Hepatocyte (in vitro differentiated cells): ENCODE results near the gene ETV6. TPM values are rescaled to one million over a fixed set of nuclear protein-coding genes. Genes with fewer than 3 reads are reported as not detected.

ENCODE experiments used
- DNase-seq: peaks from one replicate; pipeline ENCODE4 v3.0.0-alpha.2; 2016; ENCODE audit warnings: low spot score
- H2AFZ ChIP-seq: fragments of 200-600 bp; sonication (generic); 2 replicates; pipeline ENCODE4 v1.6.0; 2016; ENCODE audit warnings: antibody characterized with exemption, mild to moderate bottlenecking
- H3K27ac ChIP-seq: fragments of 200-600 bp; sonication (generic); 2 replicates; pipeline ENCODE4 v1.5.1; 2016; ENCODE audit warnings: mild to moderate bottlenecking
- H3K27me3 ChIP-seq: fragments of 200-600 bp; sonication (generic); 2 replicates; pipeline ENCODE4 v1.6.1; 2016
- H3K36me3 ChIP-seq: fragments of 200-600 bp; sonication (generic); replicated peaks from 2 replicates; pipeline ENCODE4 v1.5.1; 2016; ENCODE audit warnings: low read depth; ENCODE audit not compliant: insufficient read depth
- H3K4me1 ChIP-seq: fragments of 200-600 bp; sonication (generic); 2 replicates; pipeline ENCODE4 v1.5.1; 2016; ENCODE audit warnings: mild to moderate bottlenecking, moderate library complexity; ENCODE audit not compliant: insufficient read depth
- H3K4me2 ChIP-seq: fragments of 200-600 bp; sonication (generic); 2 replicates; pipeline ENCODE4 v1.6.0; 2016
- H3K4me3 ChIP-seq: fragments of 200-600 bp; sonication (generic); 2 replicates; pipeline ENCODE4 v1.5.1; 2016; ENCODE audit warnings: mild to moderate bottlenecking
- H3K79me2 ChIP-seq: fragments of 200-600 bp; sonication (generic); 2 replicates; pipeline ENCODE4 v1.6.0; 2017; ENCODE audit warnings: mild to moderate bottlenecking
- H3K9me2 ChIP-seq: fragments of 200-600 bp; sonication (generic); replicated peaks from 2 replicates; pipeline ENCODE4 v1.6.0; 2017; ENCODE audit warnings: mild to moderate bottlenecking; ENCODE audit not compliant: insufficient read depth
- H3K9me3 ChIP-seq: fragments of 200-600 bp; sonication (generic); 2 replicates; pipeline ENCODE4 v1.5.1; 2016; ENCODE audit warnings: low read depth, mild to moderate bottlenecking
- H4K20me1 ChIP-seq: fragments of 200-600 bp; sonication (generic); 2 replicates; pipeline ENCODE4 v1.6.0; 2016; ENCODE audit warnings: mild to moderate bottlenecking; ENCODE audit not compliant: insufficient read depth, poor library complexity, severe bottlenecking
- EZH2 ChIP-seq: fragments of 200-600 bp; sonication (generic); IDR thresholded peaks from 2 replicates; pipeline ENCODE4 v1.6.1; 2016; ENCODE audit warnings: antibody characterized with exemption, mild to moderate bottlenecking, borderline replicate concordance
- EZH2phosphoT487 ChIP-seq: fragments of 200-600 bp; sonication (generic); IDR thresholded peaks from one replicate; pipeline ENCODE4 v1.6.1; 2018; ENCODE audit warnings: antibody characterized with exemption, mild to moderate bottlenecking, low read depth, moderate library complexity; ENCODE audit not compliant: unreplicated experiment, severe bottlenecking
- WGBS: methylation state at CpG from one replicate; pipeline ENCODE4 v1.1.6; 2016; ENCODE audit warnings: low lambda C conversion rate; ENCODE audit errors: missing lambda C conversion rate; 5-methylcytosine and 5-hydroxymethylcytosine counted together
- polyA plus RNA-seq: library from polyadenylated mRNA; unstranded; fragments of >200 nt; fragmentation: Nextera tagmentation; extraction: Ambion mirVana; gene quantifications from 2 replicates; pipeline ENCODE4 v1.2.1, GENCODE V29; 2016
- total RNA-seq: library from RNA; depleted of rRNA; stranded (reverse); fragments of >200 nt; gene quantifications from 2 replicates; pipeline ENCODE4 v1.2.3, GENCODE V29; 2014
- TF ChIP-seq, protein P1 (sequence below): fragments of 200-600 bp; sonication (generic); IDR thresholded peaks from 2 replicates; pipeline ENCODE4 v1.5.1; 2016; ENCODE audit warnings: antibody characterized with exemption, mild to moderate bottlenecking; ENCODE audit not compliant: poor library complexity

ETV6 gene
- total and polyA plus RNA-seq, 2 experiments from 2014 or later = 8.0 to 9.7 TPM

GRCh38 chr12:11639454-11639853 is 10.0 kb upstream of the ETV6 start:
- Histone ChIP-seq H3K27me3 (no peaks in the 10 kb centered on the region), H3K9me2 (no peaks in the 10 kb centered on the region), H4K20me1 (no peaks in the 10 kb centered on the region), H3K9me3 (no peaks in the 10 kb centered on the region), H3K4me1 (no peaks in the 10 kb centered on the region), H3K36me3 (no peaks in the 10 kb centered on the region), H3K27ac (no peak overlapping the region), H3K4me3 (no peak overlapping the region), H2AFZ (no peak overlapping the region), H3K79me2 (no peaks in the 10 kb centered on the region), H3K4me2 (no peak overlapping the region)
- no peak for DNase-seq
- 99% methylated on average over 5 of the region's 5 CpGs for WGBS
- TF ChIP-seq EZH2phosphoT487 (no peak), EZH2 (no peak)
- TF ChIP-seq, protein P1, sequence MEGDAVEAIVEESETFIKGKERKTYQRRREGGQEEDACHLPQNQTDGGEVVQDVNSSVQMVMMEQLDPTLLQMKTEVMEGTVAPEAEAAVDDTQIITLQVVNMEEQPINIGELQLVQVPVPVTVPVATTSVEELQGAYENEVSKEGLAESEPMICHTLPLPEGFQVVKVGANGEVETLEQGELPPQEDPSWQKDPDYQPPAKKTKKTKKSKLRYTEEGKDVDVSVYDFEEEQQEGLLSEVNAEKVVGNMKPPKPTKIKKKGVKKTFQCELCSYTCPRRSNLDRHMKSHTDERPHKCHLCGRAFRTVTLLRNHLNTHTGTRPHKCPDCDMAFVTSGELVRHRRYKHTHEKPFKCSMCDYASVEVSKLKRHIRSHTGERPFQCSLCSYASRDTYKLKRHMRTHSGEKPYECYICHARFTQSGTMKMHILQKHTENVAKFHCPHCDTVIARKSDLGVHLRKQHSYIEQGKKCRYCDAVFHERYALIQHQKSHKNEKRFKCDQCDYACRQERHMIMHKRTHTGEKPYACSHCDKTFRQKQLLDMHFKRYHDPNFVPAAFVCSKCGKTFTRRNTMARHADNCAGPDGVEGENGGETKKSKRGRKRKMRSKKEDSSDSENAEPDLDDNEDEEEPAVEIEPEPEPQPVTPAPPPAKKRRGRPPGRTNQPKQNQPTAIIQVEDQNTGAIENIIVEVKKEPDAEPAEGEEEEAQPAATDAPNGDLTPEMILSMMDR = no peak

DNA sequence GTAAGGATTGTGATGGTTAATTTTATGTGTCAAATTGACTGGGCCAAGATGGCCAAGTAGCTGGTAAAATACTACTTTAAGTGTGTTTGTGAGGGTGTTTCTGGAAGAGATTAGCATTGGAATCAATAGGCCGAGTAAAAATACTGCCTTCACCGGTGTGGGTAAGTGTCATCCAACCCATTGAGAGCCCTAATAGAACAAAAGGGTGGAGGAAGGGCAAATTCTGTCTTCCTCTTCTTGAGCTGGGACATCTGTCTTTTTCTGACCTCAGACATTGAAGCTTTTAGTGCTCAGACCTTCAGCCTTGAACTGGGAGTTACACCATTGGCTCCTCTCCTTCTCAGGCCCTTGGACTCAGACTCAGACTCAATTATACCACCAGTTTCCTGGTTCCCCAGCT is 8.0 kb upstream of the ETV6 start:
- Histone ChIP-seq H3K9me2 (no peaks in the 10 kb centered on the region), H3K27me3 (no peaks in the 10 kb centered on the region), H2AFZ (no peak overlapping the region), H3K4me3 (no peak overlapping the region), H3K9me3 (no peaks in the 10 kb centered on the region), H4K20me1 (no peaks in the 10 kb centered on the region), H3K4me1 (no peaks in the 10 kb centered on the region), H3K4me2 (no peak overlapping the region), H3K79me2 (no peaks in the 10 kb centered on the region), H3K36me3 (no peaks in the 10 kb centered on the region), H3K27ac (no peak overlapping the region)
- TF ChIP-seq EZH2 (no peak), EZH2phosphoT487 (no peak)
- TF ChIP-seq, protein P1 = no peak
- no peak for DNase-seq
- 80% methylated on average over 2 of the region's 2 CpGs for WGBS

DNA sequence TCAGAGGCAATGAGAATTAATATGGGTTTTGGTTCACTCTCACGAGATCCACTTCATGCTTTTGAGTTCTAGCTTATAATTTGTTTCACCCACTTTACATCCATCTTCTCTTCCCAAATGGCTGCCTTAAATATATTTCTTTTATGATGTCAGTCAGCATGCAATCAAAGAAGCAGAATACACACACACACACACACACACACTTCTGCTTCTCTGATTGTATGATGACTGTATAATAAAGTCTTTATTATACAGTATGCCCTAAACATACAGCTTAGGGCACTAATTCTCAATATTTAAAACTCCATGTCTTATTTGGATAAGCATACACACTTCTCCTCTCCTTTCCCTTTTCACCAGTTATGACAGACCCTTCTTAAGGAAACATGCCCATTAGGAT is 6.7 kb upstream of the ETV6 start:
- no peaks in the 10 kb centered on the region for H3K9me2 ChIP-seq
- no peaks in the 10 kb centered on the region for H3K27me3 ChIP-seq
- no peaks in the 10 kb centered on the region for H4K20me1 ChIP-seq
- H3K4me2 ChIP-seq = no peak overlapping the region
- H3K36me3 ChIP-seq = no peaks in the 10 kb centered on the region
- H3K79me2 ChIP-seq = no peaks in the 10 kb centered on the region
- H2AFZ ChIP-seq = no peak overlapping the region
- H3K4me1 ChIP-seq = no peaks in the 10 kb centered on the region
- 100% methylated on average over 1 of the region's 1 CpG for WGBS
- TF ChIP-seq, protein P1 = no peak
- TF ChIP-seq EZH2phosphoT487 = no peak
- no peak for TF ChIP-seq EZH2
- H3K4me3 ChIP-seq = no peak overlapping the region
- DNase-seq = no peak
- no peak overlapping the region for H3K27ac ChIP-seq
- no peaks in the 10 kb centered on the region for H3K9me3 ChIP-seq

- H2AFZ ChIP-seq = no peak overlapping the region
- H3K36me3 ChIP-seq = no peaks in the 10 kb centered on the region
- H3K4me2 ChIP-seq = no peak overlapping the region
- WGBS = 100% methylated on average over 1 of the region's 1 CpG
- H3K4me1 ChIP-seq = no peaks in the 10 kb centered on the region
- DNase-seq = no peak
- no peaks in the 10 kb centered on the region for H3K9me3 ChIP-seq
- H3K27me3 ChIP-seq = no peaks in the 10 kb centered on the region
- H3K4me3 ChIP-seq = no peak overlapping the region
- TF ChIP-seq EZH2phosphoT487 = no peak
- TF ChIP-seq, protein P1 = no peak
- TF ChIP-seq EZH2 = no peak
- no peaks in the 10 kb centered on the region for H3K9me2 ChIP-seq
- H4K20me1 ChIP-seq = no peaks in the 10 kb centered on the region
- peaks cover under 1% of the 10 kb centered on the region for H3K79me2 ChIP-seq
- H3K27ac ChIP-seq = no peak overlapping the region
Observed at GRCh38 chr12:11645391-11645790, 4.1 kb upstream of the ETV6 start.
